OCI-LY7 (cell line): ENCODE data around the gene TNS2. TPM values are rescaled to one million over a fixed set of nuclear protein-coding genes. Genes with fewer than 3 reads are reported as not detected.

Experiments used
- BruUV-seq: library from RNA; stranded (reverse); fragments of 400-500 nt; replicated peaks from 2 replicates; lab custom pipeline; 2021; lab: Mats Ljungman, UMichigan
- CTCF ChIA-PET: fragments of 300-600 bp; sonication (Branson Sonifier 250); formaldehyde crosslinking; loops from one replicate; lab custom pipeline; 2022; ENCODE audit warnings: antibody characterized with exemption; ENCODE audit not compliant: unreplicated experiment; lab: Charles Lee
- POLR2A ChIA-PET: fragments of 300-600 bp; sonication (Branson Sonifier 250); formaldehyde crosslinking; loops from one replicate; lab custom pipeline; 2022; ENCODE audit warnings: antibody characterized with exemption; lab: Charles Lee
- DNase-seq: peaks from one replicate; pipeline ENCODE4 v3.0.0-alpha.2; 2015; ENCODE audit warnings: low spot score
- H2AFZ ChIP-seq: fragments of 200-600 bp; sonication (generic), shearing (Covaris generic); 2 replicates; pipeline ENCODE4 v1.6.1; 2014; ENCODE audit warnings: mild to moderate bottlenecking, antibody characterized with exemption, low read length, moderate library complexity
- H3K27ac ChIP-seq: fragments of 200-600 bp; sonication (generic); 2 replicates; pipeline ENCODE4 v1.5.1; 2014; ENCODE audit warnings: mixed run types, low read depth, mild to moderate bottlenecking, moderate library complexity, low read length, inconsistent platforms; ENCODE audit not compliant: poor library complexity, severe bottlenecking
- H3K36me3 ChIP-seq: fragments of 200-600 bp; sonication (generic); 2 replicates; pipeline ENCODE4 v1.6.1; 2014; ENCODE audit warnings: mild to moderate bottlenecking, antibody characterized with exemption, low read length, moderate library complexity, mixed read lengths; ENCODE audit not compliant: insufficient read depth
- H3K4me1 ChIP-seq: fragments of 200-600 bp; sonication (generic); 2 replicates; pipeline ENCODE4 v1.5.1; 2014; ENCODE audit warnings: mild to moderate bottlenecking, low read length; ENCODE audit not compliant: insufficient read depth, poor library complexity, severe bottlenecking
- H3K4me2 ChIP-seq: fragments of 200-600 bp; sonication (generic); 2 replicates; pipeline ENCODE4 v1.6.1; 2014; ENCODE audit warnings: mild to moderate bottlenecking, low read length
- H3K4me3 ChIP-seq: fragments of 200-600 bp; sonication (generic); 2 replicates; pipeline ENCODE4 v1.5.1; 2014; ENCODE audit warnings: mild to moderate bottlenecking, low read depth, low read length; ENCODE audit not compliant: poor library complexity, severe bottlenecking
- H3K79me2 ChIP-seq: fragments of 200-600 bp; sonication (generic); 2 replicates; pipeline ENCODE4 v1.6.1; 2016; ENCODE audit warnings: low read depth, mild to moderate bottlenecking, low read length, moderate library complexity, mixed read lengths; ENCODE audit not compliant: insufficient read depth
- H3K9me2 ChIP-seq: fragments of 200-600 bp; sonication (generic); 2 replicates; pipeline ENCODE4 v1.6.1; 2016; ENCODE audit warnings: mild to moderate bottlenecking, low read length, mixed read lengths; ENCODE audit not compliant: insufficient read depth
- H3K9me3 ChIP-seq: fragments of 200-600 bp; sonication (generic); 2 replicates; pipeline ENCODE4 v1.6.1; 2014; ENCODE audit warnings: mild to moderate bottlenecking, mixed run types, low read length, mixed read lengths
- H4K20me1 ChIP-seq: fragments of 200-600 bp; sonication (generic); 2 replicates; pipeline ENCODE4 v1.6.1; 2014; ENCODE audit warnings: mild to moderate bottlenecking, antibody characterized with exemption, low read length, moderate library complexity, mixed read lengths; ENCODE audit not compliant: insufficient read depth
- EZH2phosphoT487 ChIP-seq: fragments of 200-600 bp; sonication (generic); IDR thresholded peaks from 2 replicates; pipeline ENCODE4 v1.6.1; 2018; ENCODE audit warnings: low read depth, borderline replicate concordance, mild to moderate bottlenecking, mixed run types, antibody characterized with exemption, low read length, moderate library complexity, mixed read lengths
- intact Hi-C: fragments of 100-400 bp; cut with micrococcal nuclease; formaldehyde crosslinking; loops from one replicate; pipeline ENCODE4 v1.10.0; 2022; ENCODE audit not compliant: unreplicated experiment
- total RNA-seq, 2 experiments: library from RNA; depleted of rRNA in 1 of 2; stranded (reverse); fragments of >200 nt in 1 of 2; shearing (Covaris generic) in 1 of 2; gene quantifications; 2 replicates each; pipeline ENCODE4 v1.2.3, GENCODE V29; 2014 to 2022
- TF ChIP-seq, protein P1 (sequence below): fragments of 200-600 bp; sonication (generic); conservative IDR thresholded peaks from 2 replicates; pipeline ENCODE4 v1.5.1; 2014; ENCODE audit warnings: mild to moderate bottlenecking, antibody characterized with exemption, low read length, moderate library complexity, mixed read lengths

The TNS2 gene
- total RNA-seq, 2 experiments from 2014 or later = 0.25 to 1.6 TPM

- BruUV-seq = no TSS peak
- Histone ChIP-seq H2AFZ (peak overlapping the region; percentile 63; the same call in 1 of the 2 replicates), H3K4me2 (peak overlapping the region; percentile 68), H4K20me1 (no peaks in the 10 kb centered on the region), H3K9me2 (no peaks in the 10 kb centered on the region), H3K36me3 (no peaks in the 10 kb centered on the region; the same call in 1 of the 2 replicates), H3K27ac (no peak overlapping the region), H3K4me1 (peaks cover 19% of the 10 kb centered on the region), H3K9me3 (no peaks in the 10 kb centered on the region), H3K4me3 (peak overlapping the region; percentile 63), H3K79me2 (no peaks in the 10 kb centered on the region)
- no peak for DNase-seq
- POLR2A ChIA-PET = interaction anchor here (1.2 to 1.3 kb wide), 2 partner anchors 18 to 49 kb away, joined by 3 to 4 read pairs; partner anchors contain the start of gene IGFBP6
- CTCF ChIA-PET = interaction anchor here (0.6 to 1.4 kb wide), 2 partner anchors 31 to 169 kb away, joined by 5 to 6 read pairs; partner anchors contain the start of gene SPRYD3
- no peak for TF ChIP-seq EZH2phosphoT487
- TF ChIP-seq, protein P1, sequence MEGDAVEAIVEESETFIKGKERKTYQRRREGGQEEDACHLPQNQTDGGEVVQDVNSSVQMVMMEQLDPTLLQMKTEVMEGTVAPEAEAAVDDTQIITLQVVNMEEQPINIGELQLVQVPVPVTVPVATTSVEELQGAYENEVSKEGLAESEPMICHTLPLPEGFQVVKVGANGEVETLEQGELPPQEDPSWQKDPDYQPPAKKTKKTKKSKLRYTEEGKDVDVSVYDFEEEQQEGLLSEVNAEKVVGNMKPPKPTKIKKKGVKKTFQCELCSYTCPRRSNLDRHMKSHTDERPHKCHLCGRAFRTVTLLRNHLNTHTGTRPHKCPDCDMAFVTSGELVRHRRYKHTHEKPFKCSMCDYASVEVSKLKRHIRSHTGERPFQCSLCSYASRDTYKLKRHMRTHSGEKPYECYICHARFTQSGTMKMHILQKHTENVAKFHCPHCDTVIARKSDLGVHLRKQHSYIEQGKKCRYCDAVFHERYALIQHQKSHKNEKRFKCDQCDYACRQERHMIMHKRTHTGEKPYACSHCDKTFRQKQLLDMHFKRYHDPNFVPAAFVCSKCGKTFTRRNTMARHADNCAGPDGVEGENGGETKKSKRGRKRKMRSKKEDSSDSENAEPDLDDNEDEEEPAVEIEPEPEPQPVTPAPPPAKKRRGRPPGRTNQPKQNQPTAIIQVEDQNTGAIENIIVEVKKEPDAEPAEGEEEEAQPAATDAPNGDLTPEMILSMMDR = peak; percentile 24
- intact Hi-C loops = no loop called here
Measured at GRCh38 chr12:53048033-53048779, 1.7 kb upstream of the TNS2 start.

- TF ChIP-seq, protein P1 = no peak; the same call in 1 of the 2 replicates
- no peak for TF ChIP-seq EZH2phosphoT487
- H3K9me2 ChIP-seq = no peaks in the 10 kb centered on the region
- ChIA-PET POLR2A (interaction anchor here (1.2 kb wide), 1 partner anchor 17 kb away, joined by 3 read pairs; no protein-coding TSS in a partner anchor), CTCF (no interaction called here)
- H3K4me2 ChIP-seq = no peak overlapping the region
- DNase-seq = no peak
- H3K27ac ChIP-seq = no peak overlapping the region
- H3K4me1 ChIP-seq = peaks cover 24% of the 10 kb centered on the region
- BruUV-seq = no TSS peak
- intact Hi-C loops = no loop called here
- no peak overlapping the region for H3K4me3 ChIP-seq
- H2AFZ ChIP-seq = no peak overlapping the region
- H3K36me3 ChIP-seq = no peaks in the 10 kb centered on the region
- H4K20me1 ChIP-seq = no peaks in the 10 kb centered on the region
- no peaks in the 10 kb centered on the region for H3K9me3 ChIP-seq
- H3K79me2 ChIP-seq = no peaks in the 10 kb centered on the region
Measured at GRCh38 chr12:53048780-53049401, 974 bp upstream of the TNS2 start.
